ENCODE measurements around the gene POLE4.

The POLE4 gene, protein sequence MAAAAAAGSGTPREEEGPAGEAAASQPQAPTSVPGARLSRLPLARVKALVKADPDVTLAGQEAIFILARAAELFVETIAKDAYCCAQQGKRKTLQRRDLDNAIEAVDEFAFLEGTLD

GRCh38 chr2:74958274-74959105 is at the start of gene POLE4:
TSS of gene POLE4 (plus strand) at chr2:74958643. CDS start at chr2:74958680, 37 bp downstream.
- DNase-seq, result peak; percentile 87

DNA sequence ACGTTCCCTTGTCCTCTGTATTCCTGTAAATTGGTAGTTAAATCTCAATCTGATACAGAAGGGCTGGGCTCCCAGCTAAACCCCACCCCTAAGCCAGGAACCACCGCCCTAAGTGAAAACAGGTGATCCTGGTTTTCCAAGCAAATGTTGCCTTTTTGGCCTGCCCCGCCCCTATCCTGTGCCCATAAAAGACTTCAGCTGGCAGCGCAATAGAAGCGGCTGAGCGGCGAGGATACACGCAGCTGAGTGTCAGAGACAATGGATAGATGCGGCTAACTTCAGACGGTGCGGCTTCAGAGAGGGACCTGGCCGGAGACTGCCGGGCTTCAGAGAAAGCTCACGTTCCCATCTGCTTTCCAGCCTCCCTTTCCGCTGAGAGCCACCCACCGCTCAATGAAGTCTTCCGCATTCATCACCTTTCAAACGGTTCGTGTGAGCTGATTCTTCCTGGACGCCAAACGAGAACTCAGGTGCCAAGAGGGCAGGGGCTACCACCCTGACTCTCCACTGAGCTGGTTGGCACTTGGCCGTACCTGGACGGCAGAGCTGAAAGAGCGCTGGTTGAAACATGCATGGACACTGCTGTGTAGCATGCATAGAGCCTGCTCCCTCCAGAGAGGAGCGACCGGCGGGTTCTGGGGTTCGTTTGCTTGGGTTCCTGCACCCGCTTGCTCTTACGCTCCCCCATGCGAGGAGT is 49.5 kb upstream of the POLE4 start:
- DNase-seq, result no peak

DNA sequence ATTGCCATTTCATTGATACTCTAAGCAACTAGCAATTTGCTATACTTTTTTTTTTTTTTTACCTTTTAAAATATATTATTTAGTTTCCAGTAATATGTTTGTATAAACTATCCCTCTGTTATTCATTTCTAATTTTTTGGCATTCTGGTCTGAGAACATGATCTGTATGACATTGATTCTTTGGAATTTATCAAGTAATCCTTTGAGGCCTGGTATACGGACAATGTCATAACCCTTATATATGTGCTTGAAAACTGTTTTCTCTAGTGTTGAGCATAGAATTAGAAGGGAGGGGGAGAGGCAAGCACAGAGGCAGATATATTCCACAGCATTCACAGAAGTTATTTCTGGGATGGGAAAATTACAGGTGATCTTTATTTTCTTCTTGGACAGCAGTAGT is 48.2 kb upstream of the POLE4 start:
- DNase-seq, result no peak

GRCh38 chr2:74911061-74911460 is 47.4 kb upstream of the POLE4 start:
- DNase-seq, result no peak

GRCh38 chr2:74915743-74916142 is 42.7 kb upstream of the POLE4 start:
- peak; percentile 83 for DNase-seq

DNA sequence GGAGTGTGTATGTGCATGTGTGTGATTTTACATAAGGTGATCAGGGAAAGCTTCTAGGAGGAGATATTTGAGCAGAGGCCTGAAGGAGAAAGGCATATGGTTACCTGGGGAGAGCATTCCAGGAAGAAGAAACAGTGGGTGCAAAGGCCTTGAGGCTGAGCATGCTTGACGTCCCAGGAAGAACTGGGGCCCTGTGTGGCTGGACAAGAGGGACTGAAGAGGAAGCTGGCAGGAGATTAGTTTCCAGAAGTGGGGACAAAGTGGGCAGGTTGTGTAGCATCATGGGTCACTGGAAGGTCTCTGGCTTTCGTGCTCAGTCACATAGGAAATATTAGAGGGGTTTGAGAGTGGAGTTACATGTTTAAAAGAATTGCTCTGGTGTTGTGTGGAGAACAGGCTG is 42.0 kb upstream of the POLE4 start:
- DNase-seq, result no peak

DNA sequence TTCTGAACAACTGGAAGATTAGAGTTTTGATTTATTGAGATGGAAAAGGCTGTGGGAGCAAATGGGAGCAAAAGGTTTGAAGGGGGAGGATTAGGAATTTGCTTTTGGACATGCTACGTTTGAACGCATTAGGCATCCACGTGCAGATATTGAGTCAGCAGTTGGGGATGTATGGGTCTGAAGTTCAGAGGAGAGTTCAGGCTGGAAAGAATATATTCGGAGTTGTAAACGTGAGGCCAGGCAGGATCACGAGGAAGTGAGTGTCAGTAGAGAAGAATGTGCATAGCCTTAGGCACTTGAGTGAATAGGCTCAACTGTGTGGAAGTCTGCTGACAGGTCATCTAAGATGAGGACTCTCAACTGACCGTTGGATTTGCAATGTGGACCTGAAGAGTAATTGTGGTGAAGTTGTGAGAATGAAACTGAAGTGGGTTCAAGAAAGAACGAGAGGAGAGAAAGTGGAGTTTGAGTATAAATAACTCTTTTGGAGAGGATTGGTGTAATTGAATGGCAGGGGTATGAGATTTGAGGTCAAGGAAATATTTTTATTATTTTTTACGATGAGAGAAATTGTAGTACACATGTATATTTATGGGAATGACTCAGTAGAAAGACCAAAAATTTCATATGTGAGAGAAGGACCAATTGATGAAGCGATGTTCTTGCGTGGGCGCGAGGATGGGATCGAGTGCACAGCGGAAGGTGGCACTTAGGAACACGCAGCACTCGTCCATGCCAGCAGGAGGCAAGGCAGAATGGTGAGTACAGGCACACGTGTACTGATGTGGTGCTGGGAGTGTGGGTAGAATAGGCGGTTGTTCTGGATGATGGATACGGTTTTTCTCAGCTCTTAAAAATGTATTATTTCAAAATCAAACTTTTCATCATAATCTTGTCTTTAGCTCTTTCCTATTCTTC is 40.5 kb upstream of the POLE4 start:
- peak; percentile 99 for DNase-seq

DNA sequence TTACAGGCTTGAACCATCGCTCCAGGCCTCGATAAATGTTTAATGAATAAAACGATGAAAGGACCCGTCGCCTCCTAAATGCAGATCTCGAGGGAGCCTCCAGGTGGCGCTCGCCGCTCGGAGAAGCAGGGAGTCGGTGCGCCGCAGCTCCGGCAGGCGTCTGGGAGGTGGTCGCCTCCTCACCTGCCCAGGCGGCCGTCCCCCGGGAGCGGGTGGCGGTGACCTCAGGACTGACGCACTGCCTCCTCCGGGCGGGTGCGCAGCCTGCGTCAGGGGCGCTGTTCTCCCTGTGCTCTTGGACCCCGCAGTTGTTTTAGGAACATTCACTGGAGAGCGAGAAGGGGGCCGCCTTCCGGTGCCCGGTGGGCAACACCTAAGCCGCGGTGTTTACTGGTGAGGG is 38.6 kb upstream of the POLE4 start:
- peak; percentile 56 for DNase-seq

DNA sequence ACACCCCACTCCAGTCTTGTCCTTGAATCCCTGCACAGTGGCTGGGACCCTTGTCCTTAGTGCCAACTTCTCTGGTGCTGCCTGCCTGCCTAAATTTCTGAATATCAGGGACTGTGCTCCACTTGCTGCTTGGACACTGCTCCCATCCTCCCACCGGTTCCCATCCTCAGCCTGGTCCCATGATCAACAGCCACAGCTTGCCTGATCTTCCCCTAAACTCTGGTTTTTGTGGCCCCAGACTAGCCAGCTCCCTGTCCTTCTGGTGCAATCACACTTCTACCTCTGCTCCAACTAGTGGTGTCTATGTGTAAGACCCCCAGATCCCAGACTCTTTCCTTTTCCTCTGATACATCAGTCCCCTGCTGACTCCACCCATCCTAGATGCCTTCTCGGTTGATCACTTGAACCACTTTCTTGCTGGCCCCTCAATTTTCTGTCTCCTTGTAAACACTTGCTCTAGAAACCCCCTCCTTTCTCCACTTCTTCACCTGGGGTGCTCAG is 37.2 kb upstream of the POLE4 start:
- DNase-seq, result no peak

DNA sequence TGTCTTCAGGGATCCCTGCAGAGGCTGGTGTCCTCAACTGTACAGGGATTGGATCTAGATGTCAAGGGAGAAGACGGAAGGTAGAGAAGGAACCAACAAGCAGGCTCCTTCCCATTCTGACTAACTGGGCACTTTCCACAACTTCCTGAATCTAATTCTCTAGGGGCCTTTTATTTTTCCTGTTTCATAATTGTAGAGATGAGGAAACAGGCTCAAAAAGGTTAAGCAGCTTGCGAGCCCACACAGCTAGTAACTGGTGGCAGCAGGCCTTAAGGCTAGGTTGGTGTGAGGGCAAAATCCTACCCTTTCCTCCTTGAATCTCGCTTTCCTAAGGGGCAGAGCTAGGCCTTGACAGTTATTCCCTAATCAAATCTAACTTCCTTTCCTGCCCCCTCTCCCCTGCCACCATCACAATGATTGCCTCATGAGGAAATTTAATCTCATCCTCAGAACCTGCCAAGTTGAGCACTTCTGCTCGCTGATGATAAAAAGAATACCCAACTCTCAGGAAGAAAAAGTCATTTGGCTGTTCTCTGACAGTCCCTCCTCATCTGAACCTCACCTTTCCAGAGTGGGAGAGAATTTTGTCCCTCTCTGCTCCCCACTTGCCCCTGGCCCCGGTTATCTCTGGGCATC is 35.7 kb upstream of the POLE4 start:
- DNase-seq, result no peak

DNA sequence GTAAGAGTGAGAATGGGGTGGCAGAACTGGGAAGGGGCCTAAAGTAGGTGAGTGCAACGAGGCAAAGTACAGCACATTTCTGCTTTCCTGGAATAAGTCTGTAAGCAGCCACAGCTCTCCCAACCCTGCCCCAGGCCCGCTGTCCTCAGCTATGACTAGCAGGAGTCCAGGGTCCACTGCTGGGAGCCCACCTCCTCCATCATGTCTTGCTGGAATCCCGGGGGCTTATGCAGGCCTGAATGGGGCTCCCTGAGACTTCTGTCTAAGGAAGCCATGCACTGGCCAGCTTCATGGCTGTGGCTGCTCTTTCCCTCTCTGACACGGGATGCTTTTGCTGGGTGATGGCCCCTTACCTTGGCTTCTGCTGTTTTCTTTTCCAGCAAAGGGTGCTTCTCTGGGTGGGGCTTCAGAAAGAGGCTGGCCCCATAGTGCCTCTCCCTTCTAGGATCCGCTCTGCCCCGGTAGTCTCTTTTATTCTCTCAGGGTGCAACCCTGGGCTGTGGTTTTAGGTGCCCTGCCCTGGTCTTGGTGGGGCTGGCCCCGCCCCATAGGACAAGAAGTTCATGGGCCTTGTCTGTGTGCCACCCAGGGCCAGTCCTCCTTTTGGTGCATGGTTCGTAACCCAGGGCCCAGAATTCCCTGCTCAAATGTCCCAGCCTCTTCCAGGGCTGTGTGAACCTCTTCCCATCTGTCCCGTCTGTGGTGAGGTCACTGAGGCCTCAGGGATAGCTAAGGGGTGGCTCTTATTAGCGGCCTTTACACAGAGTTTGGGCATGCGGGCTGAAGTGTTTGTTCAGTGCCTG is 33.8 kb upstream of the POLE4 start:
- DNase-seq, result no peak

- no peak for DNase-seq
Measured at GRCh38 chr2:74925361-74925786, 33.1 kb upstream of the POLE4 start.

DNA sequence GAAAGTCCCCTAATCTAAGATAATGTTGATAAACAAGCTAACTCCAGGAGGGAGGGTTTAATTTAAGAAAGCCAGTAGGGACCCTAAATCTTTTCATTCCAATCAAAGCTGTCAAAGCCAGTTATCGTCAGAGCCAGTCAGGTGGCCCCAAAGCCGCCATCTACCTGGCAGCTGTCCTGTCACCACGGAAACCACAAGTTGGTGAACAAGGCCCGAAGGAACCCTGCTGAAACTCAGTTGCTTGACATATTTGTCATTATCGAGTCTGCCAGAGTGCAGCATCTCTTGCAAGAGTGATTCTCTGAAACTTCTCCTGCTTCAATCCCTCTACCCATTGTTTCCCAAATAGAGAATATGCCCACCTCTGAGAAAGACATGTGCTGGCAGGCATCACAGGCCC is 30.8 kb upstream of the POLE4 start:
- no peak for DNase-seq

- peak; percentile 62 for DNase-seq
Measured at GRCh38 chr2:74930811-74931486, 27.5 kb upstream of the POLE4 start.

DNA sequence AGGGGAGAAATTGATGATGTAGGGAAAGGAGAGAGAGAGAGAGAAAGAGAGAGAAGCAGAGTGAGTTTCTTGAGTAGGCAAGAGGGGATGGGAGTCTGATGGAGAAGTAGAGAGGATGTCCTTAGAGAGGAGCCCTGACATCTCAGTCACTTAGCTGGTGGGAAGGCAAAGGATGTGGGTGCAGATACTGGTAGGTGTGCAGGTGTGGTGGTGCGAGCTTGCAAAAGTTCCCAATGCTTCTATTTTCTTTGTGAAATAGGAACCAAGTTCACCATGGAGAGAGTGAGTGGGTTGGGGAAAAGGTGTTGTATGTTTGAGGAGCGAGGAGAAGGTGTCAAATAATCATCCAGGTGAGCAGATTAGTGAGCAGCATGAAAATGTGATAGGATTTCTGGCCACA is 26.5 kb upstream of the POLE4 start:
- no peak for DNase-seq

DNA sequence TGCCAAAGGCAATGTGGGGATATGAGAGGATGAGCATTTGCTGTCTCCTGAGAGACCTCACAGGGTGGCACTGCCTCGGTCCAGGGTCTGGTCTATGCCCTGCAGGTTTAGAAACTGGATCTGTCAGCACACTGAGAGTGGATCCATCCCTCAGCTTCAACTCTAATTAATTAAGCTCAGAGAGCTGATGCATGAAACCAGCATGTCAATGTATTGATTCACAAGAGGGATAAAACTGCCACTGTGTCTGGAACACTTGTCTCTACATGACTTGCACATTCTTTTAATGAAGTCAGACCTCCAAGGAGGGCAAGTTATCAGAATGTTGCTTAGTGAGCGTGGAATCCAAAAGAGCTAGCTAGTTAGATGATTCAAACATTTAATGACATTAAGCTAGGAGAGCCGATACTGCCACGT is 22.5 kb upstream of the POLE4 start:
- peak; percentile 67 for DNase-seq

DNA sequence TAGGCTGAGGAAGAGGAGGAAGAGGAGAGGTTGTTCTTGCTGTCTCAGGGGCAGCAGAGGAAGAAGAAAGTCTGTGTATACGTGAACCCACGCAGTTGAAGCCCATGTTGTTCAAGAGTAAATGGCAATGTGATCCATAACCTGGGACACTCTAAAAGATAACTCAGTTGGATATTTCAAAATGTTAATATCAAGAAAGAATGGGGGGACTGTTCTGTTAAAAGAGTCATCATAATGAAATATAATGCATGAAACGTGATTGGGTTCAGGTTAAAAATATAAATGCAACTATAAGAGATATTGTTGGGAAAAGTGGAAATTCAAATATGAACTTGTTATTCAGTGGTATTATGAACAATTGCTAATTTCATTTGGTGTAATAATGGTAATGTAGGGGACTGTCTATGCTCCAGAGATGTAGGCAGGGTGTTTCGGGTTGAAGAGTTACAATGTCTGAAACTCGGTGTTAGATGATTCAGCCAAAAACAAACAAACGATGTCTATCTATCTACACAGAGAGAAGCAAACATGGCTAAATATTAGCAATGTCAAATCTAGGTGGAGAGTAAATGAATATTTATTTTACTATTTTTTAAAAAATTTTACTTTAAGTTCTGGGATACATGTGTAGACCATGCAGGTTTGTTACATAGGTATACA is 21.1 kb upstream of the POLE4 start:
- DNase-seq, result no peak

DNA sequence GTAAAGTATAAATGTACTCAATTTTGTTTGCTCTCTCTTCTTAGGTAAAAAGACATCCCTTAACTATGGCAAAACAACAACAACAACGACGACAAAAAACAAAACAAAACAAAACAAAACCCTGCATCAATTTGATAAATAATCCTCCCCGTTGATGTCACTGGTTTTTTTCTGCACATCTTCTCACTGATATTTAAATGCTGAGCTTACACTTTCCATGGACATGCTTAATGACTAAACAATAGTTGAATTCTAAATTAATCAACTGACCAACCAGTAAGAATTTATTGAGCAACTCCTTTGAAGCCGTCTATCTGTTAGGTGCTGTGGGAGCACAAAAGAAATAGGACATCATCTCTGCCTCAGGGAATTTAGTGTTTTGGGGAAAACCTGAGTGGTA is 20.2 kb upstream of the POLE4 start:
- DNase-seq, result no peak

GRCh38 chr2:74939919-74940812 is 18.3 kb upstream of the POLE4 start:
- no peak for DNase-seq
